Thoracic aorta endothelial cell (primary cell): ENCODE measurements around the gene HNRNPCL1. TPM values are rescaled to one million over a fixed set of nuclear protein-coding genes. Genes with fewer than 3 reads are reported as not detected.

Experiments used
- total RNA-seq: library from RNA; depleted of rRNA; stranded (reverse); fragments of >200 nt; gene quantifications from 2 replicates; pipeline ENCODE4 v1.2.3, GENCODE V29; 2012

HNRNPCL1 gene
- not detected in 2 replicates for total RNA-seq

DNA sequence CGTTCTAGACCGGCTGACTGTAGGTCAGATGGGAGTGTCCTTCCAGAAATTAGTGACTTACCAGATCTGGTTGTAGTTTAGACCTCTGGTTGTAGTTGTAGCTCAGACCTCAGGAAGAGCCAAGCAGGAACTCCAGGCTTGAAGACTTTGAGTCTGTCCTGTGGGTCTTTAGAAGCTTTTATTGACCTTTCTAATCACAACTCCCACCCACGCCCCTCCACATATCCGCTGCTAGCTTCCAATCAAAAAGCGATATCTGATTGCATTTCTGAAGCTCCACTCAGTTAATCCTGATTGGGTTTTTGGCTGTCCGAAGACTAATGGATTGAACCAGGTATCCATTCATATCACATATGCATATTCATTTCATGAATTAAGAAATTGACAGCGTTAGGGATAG, at the start of gene HNRNPCL1:
Gene HNRNPCL1 (minus strand): TSS at position 101 of the 400 bp plus-strand sequence. CDS start 431 bp downstream, outside the sequence.

DNA sequence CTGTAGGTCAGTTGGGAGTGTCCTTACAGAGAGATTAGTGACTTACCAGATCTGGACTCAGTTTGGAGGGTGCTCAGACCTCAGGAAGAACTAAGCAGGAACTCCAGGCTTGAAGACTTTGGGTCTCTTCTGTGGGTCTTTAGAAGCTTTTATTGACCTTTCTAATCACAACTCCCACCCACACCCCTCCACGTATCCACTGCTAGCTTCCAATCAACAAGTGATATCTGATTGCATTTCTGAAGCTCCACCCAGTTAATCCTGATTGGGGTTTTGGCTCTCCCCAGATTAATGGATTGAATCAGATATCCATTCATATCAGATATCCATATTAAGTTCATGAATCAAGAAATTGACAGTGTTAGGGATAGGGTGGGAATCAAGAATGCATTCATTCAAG, 49.6 kb upstream of the HNRNPCL1 start, which contains the start of gene PRAMEF10:
Gene PRAMEF10 (minus strand): TSS at position 101 of the 400 bp plus-strand sequence. CDS start 2,423 bp downstream, outside the sequence.

DNA sequence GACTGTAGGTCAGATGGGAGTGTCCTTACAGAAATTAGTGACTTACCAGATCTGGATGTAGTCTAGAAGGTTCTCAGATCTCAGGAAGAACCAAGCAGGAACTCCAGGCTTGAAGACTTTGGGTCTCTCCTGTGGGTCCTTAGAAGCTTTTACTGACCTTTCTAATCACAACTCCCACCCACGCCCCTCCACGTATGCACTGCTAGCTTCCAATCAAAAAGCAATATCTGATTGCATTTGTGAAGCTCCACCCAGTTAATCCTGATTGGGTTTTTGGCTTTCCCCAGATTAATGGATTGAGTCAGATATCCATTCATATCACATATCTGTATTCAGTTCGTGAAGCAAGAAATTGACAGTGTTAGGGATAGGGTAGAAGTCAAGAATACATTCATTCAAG, 37.6 kb upstream of the HNRNPCL1 start, which contains the start of gene PRAMEF4:
Gene PRAMEF4 (minus strand): TSS at position 101 of the 400 bp plus-strand sequence. CDS start 2,807 bp downstream, outside the sequence.

DNA sequence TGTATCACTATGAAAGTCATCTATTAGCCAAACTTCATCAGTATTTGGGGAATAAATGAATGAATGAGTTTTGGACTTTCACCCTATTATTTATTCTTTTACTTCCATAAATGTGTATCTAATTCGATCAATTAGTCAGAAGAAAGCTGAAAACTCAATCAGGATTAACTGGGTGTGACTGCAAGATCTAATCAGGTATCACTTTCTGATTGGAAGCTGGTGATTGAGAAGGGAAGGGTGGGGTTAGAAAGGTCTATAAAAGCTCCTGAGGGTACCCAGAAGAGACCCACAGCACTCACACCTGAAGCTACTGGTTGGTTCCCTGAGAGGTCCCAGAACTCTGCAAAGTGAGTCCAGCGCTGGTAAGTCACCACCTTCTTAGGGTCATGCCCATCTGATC, 8.3 kb upstream of the HNRNPCL1 start, which contains the start of gene PRAMEF2:
Gene PRAMEF2 (plus strand): TSS at position 301 of the 400 bp plus-strand sequence. CDS start 1,924 bp downstream, outside the sequence.

DNA sequence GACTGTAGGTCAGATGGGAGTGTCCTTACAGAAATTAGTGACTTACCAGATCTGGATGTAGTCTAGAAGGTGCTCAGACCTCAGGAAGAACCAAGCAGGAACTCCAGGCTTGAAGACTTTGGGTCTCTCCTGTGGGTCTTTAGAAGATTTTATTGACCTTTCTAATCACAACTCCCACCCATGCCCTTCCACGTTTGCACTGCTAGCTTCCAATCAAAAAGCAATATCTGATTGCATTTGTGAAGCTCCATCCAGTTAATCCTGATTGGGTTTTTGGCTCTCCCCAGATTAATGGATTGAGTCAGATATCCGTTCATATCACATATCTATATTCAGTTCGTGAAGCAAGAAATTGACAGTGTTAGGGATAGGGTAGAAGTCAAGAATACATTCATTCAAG, 17.2 kb downstream of the HNRNPCL1 start, which contains the start of gene PRAMEF11:
Gene PRAMEF11 (minus strand): TSS at position 101 of the 400 bp plus-strand sequence. CDS start 2,621 bp downstream, outside the sequence.

Other genes starting within 250 kb of the HNRNPCL1 start
- 24.5 and 26.3 TPM in 2 replicates for gene DHRS3, start 230.5 kb downstream of the HNRNPCL1 start, total RNA-seq
- gene AADACL4, start 204.6 kb downstream of the HNRNPCL1 start, total RNA-seq = not detected in 2 replicates
- gene AADACL3, start 132.6 kb downstream of the HNRNPCL1 start, total RNA-seq = not detected in 2 replicates
- not detected in 2 replicates for gene CFAP107, start 102.5 kb downstream of the HNRNPCL1 start, total RNA-seq
- gene PRAMEF12, start 75.0 kb downstream of the HNRNPCL1 start, total RNA-seq = not detected in 2 replicates
- gene PRAMEF1, start 57.3 kb downstream of the HNRNPCL1 start, total RNA-seq = not detected in 2 replicates
- not detected in 2 replicates for gene PRAMEF11, start 17.3 kb downstream of the HNRNPCL1 start, total RNA-seq
- not detected in 2 replicates for gene PRAMEF2, start 8.4 kb upstream of the HNRNPCL1 start, total RNA-seq
- not detected in 2 replicates for gene PRAMEF4, start 37.5 kb upstream of the HNRNPCL1 start, total RNA-seq
- not detected in 2 replicates for gene PRAMEF10, start 49.5 kb upstream of the HNRNPCL1 start, total RNA-seq
- gene PRAMEF7, start 67.9 kb upstream of the HNRNPCL1 start, total RNA-seq = not detected in 2 replicates
- gene PRAMEF6, start 98.9 kb upstream of the HNRNPCL1 start, total RNA-seq = not detected in 2 replicates
- not detected in 2 replicates for gene PRAMEF27, start 207.9 kb upstream of the HNRNPCL1 start, total RNA-seq
- gene HNRNPCL3, start 212.0 kb upstream of the HNRNPCL1 start, total RNA-seq = not detected in 2 replicates
- not detected in 2 replicates for gene PRAMEF25, start 222.1 kb upstream of the HNRNPCL1 start, total RNA-seq